Mucosa of descending colon (tissue), 3 donors: Measurements from ENCODE around the gene DPP10. TPM values are rescaled to one million over a fixed set of nuclear protein-coding genes. Genes with fewer than 3 reads are reported as not detected.

Experiments used
- ATAC-seq: fragments of 200-7000 bp; cut with Tn5 transposase; one replicate; pipeline ENCODE4 v1.9.1; 2020; ENCODE audit warnings: mild to moderate bottlenecking, moderate library complexity
- DNase-seq, 3 donors: peaks; one replicate each; pipeline ENCODE4 v3.0.0-alpha.2; 2020
- H3K36me3 ChIP-seq: fragments of 200-600 bp; one replicate; pipeline ENCODE4 v1.8.0; 2021; ENCODE audit warnings: low read depth, mild to moderate bottlenecking
- H3K4me1 ChIP-seq: fragments of 200-600 bp; one replicate; pipeline ENCODE4 v1.8.0; 2021; ENCODE audit warnings: low read depth, mild to moderate bottlenecking
- H3K4me3 ChIP-seq: fragments of 200-600 bp; one replicate; pipeline ENCODE4 v1.8.0; 2021; ENCODE audit warnings: mild to moderate bottlenecking
- H3K9me3 ChIP-seq: fragments of 200-600 bp; one replicate; pipeline ENCODE4 v1.8.0; 2021; ENCODE audit warnings: mild to moderate bottlenecking
- CTCF ChIP-seq: fragments of 200-600 bp; IDR thresholded peaks from one replicate; pipeline ENCODE4 v1.8.0; 2022; ENCODE audit warnings: antibody characterized with exemption, mild to moderate bottlenecking
- intact Hi-C, 2 donors: fragments of 100-400 bp; cut with DNase I in 1 of 2; cut with micrococcal nuclease in 1 of 2; formaldehyde crosslinking; loops; one replicate each; pipeline versions ENCODE4 v1.11.0 to v1.11.1; 2022; cut with DNase I, micrococcal nuclease
- total RNA-seq, 3 donors: library from RNA; stranded (reverse); fragmentation: NEBNext Ultra II Directional in 2 of 3; extraction: Animal tissue kit (Norgen Biotek cat#: 25700) in 2 of 3; gene quantifications; one replicate each; pipeline versions ENCODE4 v1.2.1 to v1.2.4, GENCODE V29; 2021 to 2023
- donor health status: DM: no; HTN: no; CAD: no; lungs with moderate emphysema.
- donor health status: DM: no; HTN: no; CAD: no.
- donor health status: DM: no; HTN: yes; CAD: no.

DPP10 gene
- total RNA-seq, 3 donors from 2014 or later = 6.3 to 12.2 (median 6.9) TPM

DNA sequence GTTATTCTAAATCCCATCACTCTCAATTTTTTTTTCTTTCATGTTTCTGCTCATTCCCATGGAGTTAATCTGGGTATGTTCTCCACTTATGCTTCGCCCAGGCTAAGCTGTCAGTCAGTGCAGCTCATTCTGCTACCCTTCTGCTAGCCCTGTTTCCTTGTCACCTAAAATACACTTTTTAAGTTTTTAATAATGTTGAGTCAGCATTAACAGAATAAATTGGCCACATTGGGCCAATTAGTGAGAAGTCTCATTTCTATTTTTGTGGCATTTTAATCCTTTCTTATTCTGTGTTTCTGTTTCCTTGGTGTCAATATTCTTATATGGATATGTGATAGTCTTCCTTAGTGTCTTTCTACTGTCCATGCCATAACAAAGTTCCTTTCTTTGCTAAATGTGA, 1126.2 kb downstream of the DPP10 start:
- intact Hi-C loops = no loop called here
- no peaks in the 10 kb centered on the region for H3K36me3 ChIP-seq
- no peak overlapping the region for H3K4me3 ChIP-seq
- no peak for TF ChIP-seq CTCF
- no peaks in the 10 kb centered on the region for H3K4me1 ChIP-seq
- DNase-seq (no peak), ATAC-seq (no peak)
- H3K9me3 ChIP-seq = no peaks in the 10 kb centered on the region

DNA sequence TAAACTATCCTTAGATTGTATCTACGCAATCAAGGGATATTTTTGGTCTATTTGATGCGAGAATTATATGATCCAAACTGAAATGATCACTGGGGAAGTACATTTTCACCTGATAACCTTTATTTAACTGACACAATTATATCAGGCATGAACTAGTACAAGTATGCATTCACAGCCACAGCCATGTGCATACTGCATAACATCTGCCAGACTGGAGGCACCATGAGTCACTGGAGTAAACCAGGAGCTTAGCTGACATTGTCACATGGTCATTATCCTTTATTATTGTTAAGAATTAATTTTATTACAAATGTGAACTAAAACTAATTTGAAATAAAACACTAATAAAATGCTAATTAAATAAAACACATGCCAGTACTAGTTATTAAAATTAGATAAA, 1127.1 kb downstream of the DPP10 start:
- intact Hi-C loops = no loop called here
- Histone ChIP-seq H3K9me3 (no peaks in the 10 kb centered on the region), H3K36me3 (no peaks in the 10 kb centered on the region), H3K4me1 (no peaks in the 10 kb centered on the region), H3K4me3 (no peak overlapping the region)
- DNase-seq (no peak), ATAC-seq (no peak)
- no peak for TF ChIP-seq CTCF

DNA sequence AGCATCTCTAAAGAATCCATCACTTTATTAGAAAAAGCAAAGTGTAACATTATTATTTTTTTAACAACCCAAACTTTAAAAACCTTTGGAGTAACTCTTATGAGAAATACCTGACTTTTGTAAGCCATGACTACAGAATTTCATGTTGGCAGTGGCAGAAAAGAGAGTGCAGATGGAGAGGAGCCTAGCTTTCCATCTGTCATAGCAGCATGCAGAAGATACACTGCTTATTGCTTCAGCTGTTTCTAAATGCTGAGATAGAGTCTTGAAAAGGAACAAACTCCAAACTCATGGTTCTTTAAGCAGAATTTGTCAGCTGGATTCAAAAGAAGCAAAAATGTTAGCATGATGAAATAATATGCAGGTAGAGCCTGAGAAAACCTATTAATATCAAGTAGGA, 1130.3 kb downstream of the DPP10 start:
- intact Hi-C loops = no loop called here
- DNase-seq (no peak), ATAC-seq (no peak)
- no peaks in the 10 kb centered on the region for H3K36me3 ChIP-seq
- H3K4me3 ChIP-seq = no peak overlapping the region
- H3K4me1 ChIP-seq = no peaks in the 10 kb centered on the region
- no peaks in the 10 kb centered on the region for H3K9me3 ChIP-seq
- no peak for TF ChIP-seq CTCF

DNA sequence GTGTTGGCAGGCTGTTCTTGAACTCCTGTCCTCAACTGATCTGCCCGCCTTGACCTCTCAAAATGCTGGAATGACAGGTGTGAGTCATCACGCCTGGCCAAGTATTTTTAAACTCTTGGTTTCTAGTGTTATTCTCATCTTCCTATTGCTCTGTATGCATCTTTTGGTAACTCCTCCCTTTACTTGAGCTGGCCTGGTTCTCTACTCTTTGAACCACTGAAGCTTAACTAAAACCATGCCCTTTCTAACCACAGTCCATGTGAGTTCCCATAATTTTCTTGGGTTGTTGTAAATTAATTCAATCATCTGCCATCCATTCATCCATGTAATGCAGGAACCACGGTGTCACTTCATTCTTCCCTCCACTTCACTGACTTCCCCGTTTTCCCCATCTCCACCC, 1131.3 kb downstream of the DPP10 start:
- intact Hi-C loops = no loop called here
- no peak for TF ChIP-seq CTCF
- Histone ChIP-seq H3K36me3 (no peaks in the 10 kb centered on the region), H3K4me3 (no peak overlapping the region), H3K9me3 (no peaks in the 10 kb centered on the region), H3K4me1 (no peaks in the 10 kb centered on the region)
- DNase-seq (no peak), ATAC-seq (no peak)

GRCh38 chr2:115574667-115575066, 1132.2 kb downstream of the DPP10 start:
- Histone ChIP-seq H3K4me1 (no peaks in the 10 kb centered on the region), H3K36me3 (no peaks in the 10 kb centered on the region), H3K9me3 (no peaks in the 10 kb centered on the region), H3K4me3 (no peak overlapping the region)
- TF ChIP-seq CTCF = no peak
- DNase-seq = no peak
- no peak for ATAC-seq
- intact Hi-C loops = no loop called here

- H3K4me3 ChIP-seq = no peak overlapping the region
- H3K9me3 ChIP-seq = no peaks in the 10 kb centered on the region
- H3K36me3 ChIP-seq = no peaks in the 10 kb centered on the region
- ATAC-seq (no peak), DNase-seq (no peak)
- no peak for TF ChIP-seq CTCF
- no peaks in the 10 kb centered on the region for H3K4me1 ChIP-seq
- intact Hi-C loops = no loop called here
These were observed 1138.3 kb downstream of the DPP10 start for GRCh38 chr2:115580784-115581183.
